Body of pancreas (tissue), 4 donors: ENCODE data around the gene GFOD1.

ENCODE experiments used
- POLR2A ChIP-seq, 3 donors: fragments of 450-650 bp; IDR thresholded peaks; one replicate each; pipeline ENCODE4 v1.6.1; 2016; ENCODE audit warnings: antibody characterized with exemption in 3 of 3, mild to moderate bottlenecking in 2 of 3
- TF ChIP-seq, protein P1 (sequence below), 7 experiments: fragments of 450-650 bp in 4 of 7; fragments of 200-600 bp in 3 of 7; sonication (generic) in 3 of 7; IDR thresholded peaks; one replicate each; pipeline ENCODE4 v1.5.1; 2016 to 2019; ENCODE audit warnings: antibody characterized with exemption in 7 of 7

DNA sequence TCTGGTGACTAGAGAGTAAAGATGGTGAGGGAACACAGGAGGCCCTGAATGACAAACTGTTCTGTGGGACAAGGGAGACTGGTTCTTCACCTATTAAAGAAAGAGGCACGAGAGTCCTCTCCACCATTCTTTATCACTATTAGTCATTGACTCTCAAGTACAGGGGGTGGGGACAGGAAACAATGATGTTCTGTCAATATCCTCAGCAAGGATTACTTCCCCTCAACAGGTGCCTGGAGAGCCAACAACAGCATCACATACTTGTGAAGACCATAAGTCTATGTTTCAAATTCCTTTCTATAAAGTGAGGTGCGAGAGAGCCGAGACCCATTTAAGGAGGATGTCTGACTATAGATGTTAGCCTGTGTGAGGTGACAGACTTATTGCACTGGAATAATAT is 86.6 kb downstream of the GFOD1 start:
- no peak for TF ChIP-seq POLR2A (IDR thresholded peaks at IDR 0.05)
- TF ChIP-seq, protein P1, sequence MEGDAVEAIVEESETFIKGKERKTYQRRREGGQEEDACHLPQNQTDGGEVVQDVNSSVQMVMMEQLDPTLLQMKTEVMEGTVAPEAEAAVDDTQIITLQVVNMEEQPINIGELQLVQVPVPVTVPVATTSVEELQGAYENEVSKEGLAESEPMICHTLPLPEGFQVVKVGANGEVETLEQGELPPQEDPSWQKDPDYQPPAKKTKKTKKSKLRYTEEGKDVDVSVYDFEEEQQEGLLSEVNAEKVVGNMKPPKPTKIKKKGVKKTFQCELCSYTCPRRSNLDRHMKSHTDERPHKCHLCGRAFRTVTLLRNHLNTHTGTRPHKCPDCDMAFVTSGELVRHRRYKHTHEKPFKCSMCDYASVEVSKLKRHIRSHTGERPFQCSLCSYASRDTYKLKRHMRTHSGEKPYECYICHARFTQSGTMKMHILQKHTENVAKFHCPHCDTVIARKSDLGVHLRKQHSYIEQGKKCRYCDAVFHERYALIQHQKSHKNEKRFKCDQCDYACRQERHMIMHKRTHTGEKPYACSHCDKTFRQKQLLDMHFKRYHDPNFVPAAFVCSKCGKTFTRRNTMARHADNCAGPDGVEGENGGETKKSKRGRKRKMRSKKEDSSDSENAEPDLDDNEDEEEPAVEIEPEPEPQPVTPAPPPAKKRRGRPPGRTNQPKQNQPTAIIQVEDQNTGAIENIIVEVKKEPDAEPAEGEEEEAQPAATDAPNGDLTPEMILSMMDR (IDR thresholded peaks at IDR 0.05): no peak
